ENCODE results near the gene OR2T4. TPM values are rescaled to one million over a fixed set of nuclear protein-coding genes. Genes with fewer than 3 reads are reported as not detected.

Gene OR2T4
- total RNA-seq, 1 experiment from 2014 or later = not detected

GRCh38 chr1:248359415-248359814 lies 2.0 kb upstream of the OR2T4 start:
- Mint-ChIP-seq H3K9me3 (peaks cover 74% of the 10 kb centered on the region), H3K4me1 (no peaks in the 10 kb centered on the region), H3K27me3 (ENCODE audit: low read depth) (peaks cover 4% of the 10 kb centered on the region; the same call in 1 of the 2 replicates), H3K27ac (no peak overlapping the region), H3K4me3 (no peak overlapping the region), H3K36me3 (peaks cover 51% of the 10 kb centered on the region)
- DNase-seq (ENCODE audit: low spot score) (no peak), ATAC-seq (no peak)
- TF ChIP-seq PRRX2 (CRISPR knock-in tag; IDR thresholded peaks at IDR 0.05) (no peak), ELF4 (CRISPR knock-in tag; IDR thresholded peaks at IDR 0.05; ENCODE audit: low read depth) (no peak), SOX15 (CRISPR knock-in tag; IDR thresholded peaks at IDR 0.05) (no peak), ZNF396 (CRISPR knock-in tag; IDR thresholded peaks at IDR 0.05; ENCODE audit: borderline replicate concordance) (no peak), EMX1 (CRISPR knock-in tag; IDR thresholded peaks at IDR 0.05) (no peak), RORB (CRISPR knock-in tag; IDR thresholded peaks at IDR 0.05) (no peak)
- POLR2A ChIA-PET = no interaction called here
- CTCF ChIA-PET = no interaction called here

DNA sequence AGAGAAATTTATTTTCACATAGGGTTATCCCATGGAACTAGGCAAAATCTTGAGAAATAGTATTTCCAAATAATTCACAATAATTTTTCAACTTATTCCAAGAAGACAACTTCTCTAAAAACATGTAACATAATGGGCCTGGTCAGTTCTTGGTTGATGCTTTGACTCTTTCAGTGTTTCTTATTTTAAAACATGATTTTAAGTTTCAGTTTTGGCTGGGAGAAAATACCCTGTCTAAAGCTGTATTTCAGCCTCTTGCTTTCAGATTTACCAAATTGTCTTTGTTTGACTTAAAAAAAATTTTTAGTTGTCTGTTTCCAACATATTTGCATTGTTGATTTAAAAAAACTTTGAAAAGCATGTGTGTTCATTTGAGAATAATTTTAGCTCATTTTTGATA lies 5.1 kb downstream of the OR2T4 start:
- ChIA-PET CTCF (no interaction called here), POLR2A (no interaction called here)
- ATAC-seq (no peak), DNase-seq (ENCODE audit: low spot score) (no peak)
- TF ChIP-seq, protein P1, sequence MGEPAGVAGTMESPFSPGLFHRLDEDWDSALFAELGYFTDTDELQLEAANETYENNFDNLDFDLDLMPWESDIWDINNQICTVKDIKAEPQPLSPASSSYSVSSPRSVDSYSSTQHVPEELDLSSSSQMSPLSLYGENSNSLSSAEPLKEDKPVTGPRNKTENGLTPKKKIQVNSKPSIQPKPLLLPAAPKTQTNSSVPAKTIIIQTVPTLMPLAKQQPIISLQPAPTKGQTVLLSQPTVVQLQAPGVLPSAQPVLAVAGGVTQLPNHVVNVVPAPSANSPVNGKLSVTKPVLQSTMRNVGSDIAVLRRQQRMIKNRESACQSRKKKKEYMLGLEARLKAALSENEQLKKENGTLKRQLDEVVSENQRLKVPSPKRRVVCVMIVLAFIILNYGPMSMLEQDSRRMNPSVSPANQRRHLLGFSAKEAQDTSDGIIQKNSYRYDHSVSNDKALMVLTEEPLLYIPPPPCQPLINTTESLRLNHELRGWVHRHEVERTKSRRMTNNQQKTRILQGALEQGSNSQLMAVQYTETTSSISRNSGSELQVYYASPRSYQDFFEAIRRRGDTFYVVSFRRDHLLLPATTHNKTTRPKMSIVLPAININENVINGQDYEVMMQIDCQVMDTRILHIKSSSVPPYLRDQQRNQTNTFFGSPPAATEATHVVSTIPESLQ (CRISPR knock-in tag; IDR thresholded peaks at IDR 0.05) = no peak
- TF ChIP-seq FOXP1 (CRISPR knock-in tag; IDR thresholded peaks at IDR 0.05; ENCODE audit: borderline replicate concordance) (no peak), NFYB (CRISPR knock-in tag; conservative IDR thresholded peaks at IDR 0.05; ENCODE audit: low read depth) (no peak), ETV6 (CRISPR knock-in tag; IDR thresholded peaks at IDR 0.05) (no peak), ZNF219 (CRISPR knock-in tag; IDR thresholded peaks at IDR 0.05; ENCODE audit: borderline replicate concordance) (no peak), USF2 (CRISPR knock-in tag; IDR thresholded peaks at IDR 0.05) (no peak), NFATC4 (CRISPR knock-in tag; IDR thresholded peaks at IDR 0.05) (no peak), NFE2L1 (CRISPR knock-in tag; IDR thresholded peaks at IDR 0.05) (no peak), ZNF423 (CRISPR knock-in tag; IDR thresholded peaks at IDR 0.05) (no peak), PRRX2 (CRISPR knock-in tag; IDR thresholded peaks at IDR 0.05) (no peak), EMX1 (CRISPR knock-in tag; IDR thresholded peaks at IDR 0.05) (no peak), SMAD4 (CRISPR knock-in tag; IDR thresholded peaks at IDR 0.05) (no peak)
- TF ChIP-seq, protein P2, sequence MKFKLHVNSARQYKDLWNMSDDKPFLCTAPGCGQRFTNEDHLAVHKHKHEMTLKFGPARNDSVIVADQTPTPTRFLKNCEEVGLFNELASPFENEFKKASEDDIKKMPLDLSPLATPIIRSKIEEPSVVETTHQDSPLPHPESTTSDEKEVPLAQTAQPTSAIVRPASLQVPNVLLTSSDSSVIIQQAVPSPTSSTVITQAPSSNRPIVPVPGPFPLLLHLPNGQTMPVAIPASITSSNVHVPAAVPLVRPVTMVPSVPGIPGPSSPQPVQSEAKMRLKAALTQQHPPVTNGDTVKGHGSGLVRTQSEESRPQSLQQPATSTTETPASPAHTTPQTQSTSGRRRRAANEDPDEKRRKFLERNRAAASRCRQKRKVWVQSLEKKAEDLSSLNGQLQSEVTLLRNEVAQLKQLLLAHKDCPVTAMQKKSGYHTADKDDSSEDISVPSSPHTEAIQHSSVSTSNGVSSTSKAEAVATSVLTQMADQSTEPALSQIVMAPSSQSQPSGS (CRISPR knock-in tag; IDR thresholded peaks at IDR 0.05; ENCODE audit: borderline replicate concordance, low read depth) = no peak
- TF ChIP-seq, protein P3, sequence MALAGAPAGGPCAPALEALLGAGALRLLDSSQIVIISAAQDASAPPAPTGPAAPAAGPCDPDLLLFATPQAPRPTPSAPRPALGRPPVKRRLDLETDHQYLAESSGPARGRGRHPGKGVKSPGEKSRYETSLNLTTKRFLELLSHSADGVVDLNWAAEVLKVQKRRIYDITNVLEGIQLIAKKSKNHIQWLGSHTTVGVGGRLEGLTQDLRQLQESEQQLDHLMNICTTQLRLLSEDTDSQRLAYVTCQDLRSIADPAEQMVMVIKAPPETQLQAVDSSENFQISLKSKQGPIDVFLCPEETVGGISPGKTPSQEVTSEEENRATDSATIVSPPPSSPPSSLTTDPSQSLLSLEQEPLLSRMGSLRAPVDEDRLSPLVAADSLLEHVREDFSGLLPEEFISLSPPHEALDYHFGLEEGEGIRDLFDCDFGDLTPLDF (CRISPR knock-in tag; IDR thresholded peaks at IDR 0.05) = no peak
- TF ChIP-seq, protein P4, sequence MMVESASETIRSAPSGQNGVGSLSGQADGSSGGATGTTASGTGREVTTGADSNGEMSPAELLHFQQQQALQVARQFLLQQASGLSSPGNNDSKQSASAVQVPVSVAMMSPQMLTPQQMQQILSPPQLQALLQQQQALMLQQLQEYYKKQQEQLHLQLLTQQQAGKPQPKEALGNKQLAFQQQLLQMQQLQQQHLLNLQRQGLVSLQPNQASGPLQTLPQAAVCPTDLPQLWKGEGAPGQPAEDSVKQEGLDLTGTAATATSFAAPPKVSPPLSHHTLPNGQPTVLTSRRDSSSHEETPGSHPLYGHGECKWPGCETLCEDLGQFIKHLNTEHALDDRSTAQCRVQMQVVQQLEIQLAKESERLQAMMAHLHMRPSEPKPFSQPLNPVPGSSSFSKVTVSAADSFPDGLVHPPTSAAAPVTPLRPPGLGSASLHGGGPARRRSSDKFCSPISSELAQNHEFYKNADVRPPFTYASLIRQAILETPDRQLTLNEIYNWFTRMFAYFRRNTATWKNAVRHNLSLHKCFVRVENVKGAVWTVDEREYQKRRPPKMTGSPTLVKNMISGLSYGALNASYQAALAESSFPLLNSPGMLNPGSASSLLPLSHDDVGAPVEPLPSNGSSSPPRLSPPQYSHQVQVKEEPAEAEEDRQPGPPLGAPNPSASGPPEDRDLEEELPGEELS (CRISPR knock-in tag; IDR thresholded peaks at IDR 0.05) = no peak
- TF ChIP-seq, protein P5, sequence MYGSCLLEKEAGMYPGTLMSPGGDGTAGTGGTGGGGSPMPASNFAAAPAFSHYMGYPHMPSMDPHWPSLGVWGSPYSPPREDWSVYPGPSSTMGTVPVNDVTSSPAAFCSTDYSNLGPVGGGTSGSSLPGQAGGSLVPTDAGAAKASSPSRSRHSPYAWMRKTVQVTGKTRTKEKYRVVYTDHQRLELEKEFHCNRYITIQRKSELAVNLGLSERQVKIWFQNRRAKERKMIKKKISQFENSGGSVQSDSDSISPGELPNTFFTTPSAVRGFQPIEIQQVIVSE (CRISPR knock-in tag; IDR thresholded peaks at IDR 0.05; ENCODE audit: borderline replicate concordance) = no peak
- TF ChIP-seq, protein P6, sequence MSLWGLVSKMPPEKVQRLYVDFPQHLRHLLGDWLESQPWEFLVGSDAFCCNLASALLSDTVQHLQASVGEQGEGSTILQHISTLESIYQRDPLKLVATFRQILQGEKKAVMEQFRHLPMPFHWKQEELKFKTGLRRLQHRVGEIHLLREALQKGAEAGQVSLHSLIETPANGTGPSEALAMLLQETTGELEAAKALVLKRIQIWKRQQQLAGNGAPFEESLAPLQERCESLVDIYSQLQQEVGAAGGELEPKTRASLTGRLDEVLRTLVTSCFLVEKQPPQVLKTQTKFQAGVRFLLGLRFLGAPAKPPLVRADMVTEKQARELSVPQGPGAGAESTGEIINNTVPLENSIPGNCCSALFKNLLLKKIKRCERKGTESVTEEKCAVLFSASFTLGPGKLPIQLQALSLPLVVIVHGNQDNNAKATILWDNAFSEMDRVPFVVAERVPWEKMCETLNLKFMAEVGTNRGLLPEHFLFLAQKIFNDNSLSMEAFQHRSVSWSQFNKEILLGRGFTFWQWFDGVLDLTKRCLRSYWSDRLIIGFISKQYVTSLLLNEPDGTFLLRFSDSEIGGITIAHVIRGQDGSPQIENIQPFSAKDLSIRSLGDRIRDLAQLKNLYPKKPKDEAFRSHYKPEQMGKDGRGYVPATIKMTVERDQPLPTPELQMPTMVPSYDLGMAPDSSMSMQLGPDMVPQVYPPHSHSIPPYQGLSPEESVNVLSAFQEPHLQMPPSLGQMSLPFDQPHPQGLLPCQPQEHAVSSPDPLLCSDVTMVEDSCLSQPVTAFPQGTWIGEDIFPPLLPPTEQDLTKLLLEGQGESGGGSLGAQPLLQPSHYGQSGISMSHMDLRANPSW (CRISPR knock-in tag; conservative IDR thresholded peaks at IDR 0.05; ENCODE audit: low read depth) = no peak
- Mint-ChIP-seq H3K4me3 (no peak overlapping the region), H3K27ac (no peak overlapping the region), H3K4me1 (no peaks in the 10 kb centered on the region), H3K27me3 (ENCODE audit: low read depth) (peaks cover 9% of the 10 kb centered on the region; the same call in 1 of the 2 replicates), H3K36me3 (peaks cover 76% of the 10 kb centered on the region), H3K9me3 (peaks cover 88% of the 10 kb centered on the region)
